ENCODE results near the gene SEPTIN8. TPM values are rescaled to one million over a fixed set of nuclear protein-coding genes. Genes with fewer than 3 reads are reported as not detected.

SEPTIN8 gene
- total and polyA plus RNA-seq, 2 of the 13 experiments (the other 11 are each of a cell fraction or from before 2014, with no cell fraction given) = 41.4 to 49.9 TPM

- TF ChIP-seq ZXDC (CRISPR knock-in tag; IDR thresholded peaks at IDR 0.05) (no peak), TGIF2 (CRISPR knock-in tag; IDR thresholded peaks at IDR 0.05) (no peak)
Measured at GRCh38 chr5:132764051-132764450, 13.0 kb downstream of the SEPTIN8 start (continued).

GRCh38 chr5:132763181-132764036 is 13.6 kb downstream of the SEPTIN8 start:
- Histone ChIP-seq H3K4me2 (ENCODE audit: low read depth, low read length) (no peak overlapping the region), H3K27me3 (ENCODE audit: control insufficient read depth in 1 of 2, insufficient read depth in 2 of 2, low read length in 2 of 2) (no peaks in the 10 kb centered on the region), H2AFZ (ENCODE audit: low read length) (no peak overlapping the region), H3K36me3 (replicated peaks in 1 of 2; ENCODE audit: control insufficient read depth in 1 of 2, insufficient read depth in 2 of 2, low read length in 2 of 2) (peaks cover 21 to 65% of the 10 kb centered on the region in 2 experiments; a peak in 4 of 5 replicates), H3K9ac (ENCODE audit: insufficient read depth, low read depth, low read length) (no peak overlapping the region), H3K27ac (ENCODE audit: extremely low read length, insufficient read depth, low read length) (no peak overlapping the region), H3K4me1 (ENCODE audit: insufficient read depth, low read length) (no peaks in the 10 kb centered on the region), H3K4me3 (replicated peaks in 1 of 3; ENCODE audit: insufficient read depth in 1 of 3, low read depth in 2 of 3, low read length in 3 of 3) (no peak overlapping the region), H4K20me1 (ENCODE audit: insufficient read depth, low read length) (no peaks in the 10 kb centered on the region), H3K9me3 (ENCODE audit: low read length) (no peaks in the 10 kb centered on the region), H3K79me2 (ENCODE audit: insufficient read depth, low read length) (peaks cover 8% of the 10 kb centered on the region)
- intact Hi-C loops (cut with micrococcal nuclease; ENCODE audit: unreplicated experiment) (no loop called here), in situ Hi-C loops (cut with HindIII; ENCODE audit: extremely low pct_ligation_motif_present, low pct_unique_long_range_greater_than_20kb) (no loop called here)
- FAIRE-seq (no peak), DNase-seq (ENCODE audit: low spot score) (no peak), ATAC-seq (no peak)
- 96% methylated on average over 16 of the region's 17 CpGs for WGBS (ENCODE audit: low lambda C conversion rate)
- POLR2A ChIA-PET = no interaction called here
- CTCF ChIA-PET (ENCODE audit: low intra/inter-chr PET ratio, low total read pairs) = no interaction called here
- BruUV-seq (replicated peaks) = no TSS peak
- no peak for TF ChIP-seq CBX5 (CRISPR knock-in tag; IDR thresholded peaks at IDR 0.05; ENCODE audit: borderline replicate concordance)
- TF ChIP-seq ETV6 (CRISPR knock-in tag; conservative IDR thresholded peaks at IDR 0.05) = no peak
- no peak for TF ChIP-seq ISX (CRISPR knock-in tag; conservative IDR thresholded peaks at IDR 0.05)
- TF ChIP-seq SNAI1 (CRISPR knock-in tag; IDR thresholded peaks at IDR 0.05; ENCODE audit: borderline replicate concordance) = no peak
- no peak for TF ChIP-seq LBX2 (CRISPR knock-in tag; IDR thresholded peaks at IDR 0.05; ENCODE audit: borderline replicate concordance)
- TF ChIP-seq MEF2D (CRISPR knock-in tag; IDR thresholded peaks at IDR 0.05) = no peak
- no peak for TF ChIP-seq HNRNPLL (IDR thresholded peaks at IDR 0.05; ENCODE audit: low read depth, low read length, poor library complexity, severe bottlenecking)
- TF ChIP-seq UBTF (CRISPR knock-in tag; IDR thresholded peaks at IDR 0.05) = no peak
- no peak for TF ChIP-seq KLF11 (CRISPR knock-in tag; IDR thresholded peaks at IDR 0.05)
- TF ChIP-seq ZXDC (CRISPR knock-in tag; IDR thresholded peaks at IDR 0.05) = no peak
- TF ChIP-seq IKZF5 (CRISPR knock-in tag; IDR thresholded peaks at IDR 0.05) = no peak

Measured in HepG2 (cell line).